HepG2 (cell line): ENCODE results near the gene CD40.

Source experiments
- CTCF ChIP-seq: sonication (generic); formaldehyde crosslinking; IDR thresholded peaks from 2 replicates; pipeline ENCODE4 v1.5.0; 2020; ENCODE audit warnings: mild to moderate bottlenecking, missing genetic modification reagents, moderate library complexity
- GTF2F1 ChIP-seq: fragments of 150-350 bp; IDR thresholded peaks from 2 replicates; pipeline ENCODE4 v1.6.1; 2014; ENCODE audit warnings: low read length
- LCORL ChIP-seq, 2 experiments: fragments of 450-650 bp in 1 of 2; sonication (generic) in 1 of 2; formaldehyde crosslinking in 1 of 2; IDR thresholded peaks; 2 replicates each; pipeline versions ENCODE4 v1.5.0 to v1.6.1; 2017 to 2020; ENCODE audit warnings: antibody characterized with exemption in 1 of 2, missing genetic modification reagents in 1 of 2
- RFXANK ChIP-seq: IDR thresholded peaks from 2 replicates; pipeline ENCODE4 v1.6.1; 2016
- ZNF20 ChIP-seq: sonication (generic); formaldehyde crosslinking; IDR thresholded peaks from 2 replicates; pipeline ENCODE4 v1.4.0; 2020; ENCODE audit warnings: mild to moderate bottlenecking, moderate library complexity, missing genetic modification reagents
- ZNF235 ChIP-seq: sonication (generic); formaldehyde crosslinking; IDR thresholded peaks from 2 replicates; pipeline ENCODE4 v1.8.1; 2023; ENCODE audit warnings: mild to moderate bottlenecking, missing genetic modification reagents, borderline replicate concordance
- ZNF274 ChIP-seq: sonication (generic); formaldehyde crosslinking; IDR thresholded peaks from 2 replicates; pipeline ENCODE4 v1.5.1; 2020; ENCODE audit warnings: mild to moderate bottlenecking, missing genetic modification reagents

GRCh38 chr20:46176739-46177378, 58.7 kb downstream of the CD40 start:
- no peak for TF ChIP-seq CTCF (CRISPR knock-in tag)
- TF ChIP-seq RFXANK (CRISPR knock-in tag), result no peak
- TF ChIP-seq LCORL (IDR thresholded peaks at IDR 0.05), result no peak
- TF ChIP-seq LCORL (CRISPR knock-in tag; IDR thresholded peaks at IDR 0.05), result no peak
- TF ChIP-seq GTF2F1, result no peak
- no peak for TF ChIP-seq ZNF274 (CRISPR knock-in tag)
- TF ChIP-seq ZNF235 (CRISPR knock-in tag), result no peak
- TF ChIP-seq ZNF20 (CRISPR knock-in tag), result no peak
